Fibroblast of lung (primary cell): ENCODE data around the gene AK8. TPM values are rescaled to one million over a fixed set of nuclear protein-coding genes. Genes with fewer than 3 reads are reported as not detected.
A peak's percentile ranks its signal among the peaks of the same experiment; 100 is the strongest.

ENCODE experiments used
- DNase-seq, 2 donors: peaks; one replicate each; pipeline versions ENCODE4 v3.0.0 to v3.0.0-alpha.2; 2010; ENCODE audit warnings: low read depth in 2 of 2
- H2AFZ ChIP-seq: 2 replicates; pipeline ENCODE4 v1.5.1; 2012; ENCODE audit warnings: low read length, control low read depth, inconsistent platforms
- H3K27ac ChIP-seq: 2 replicates; pipeline ENCODE4 v1.5.1; 2011; ENCODE audit warnings: low read length, control low read depth; ENCODE audit not compliant: insufficient read depth
- H3K27me3 ChIP-seq: 2 replicates; pipeline ENCODE4 v1.5.1; 2011; ENCODE audit warnings: mild to moderate bottlenecking, low read length; ENCODE audit not compliant: control insufficient read depth, insufficient read depth
- H3K36me3 ChIP-seq: 2 replicates; pipeline ENCODE4 v1.5.1; 2011; ENCODE audit warnings: low read length; ENCODE audit not compliant: control insufficient read depth, insufficient read depth
- H3K4me1 ChIP-seq: 2 replicates; pipeline ENCODE4 v1.5.1; 2011; ENCODE audit warnings: low read length; ENCODE audit not compliant: control insufficient read depth, insufficient read depth; ENCODE audit errors: extremely low read depth
- H3K4me2 ChIP-seq: 2 replicates; pipeline ENCODE4 v1.5.1; 2011; ENCODE audit warnings: low read length, control low read depth; ENCODE audit not compliant: insufficient read depth; ENCODE audit errors: extremely low read depth
- H3K4me3 ChIP-seq, 4 experiments: fragments of 200-600 bp in 1 of 4; sonication (generic) in 1 of 4; replicated peaks in 1 of 4; 2 replicates each; pipeline ENCODE4 v1.5.1; 2011 to 2016; ENCODE audit warnings: low read length in 4 of 4, low read depth in 3 of 4, mild to moderate bottlenecking in 3 of 4, control low read depth in 2 of 4, inconsistent platforms in 1 of 4, mixed read lengths in 1 of 4; ENCODE audit not compliant: insufficient read depth in 1 of 4; ENCODE audit errors: control extremely low read depth in 1 of 4
- H3K79me2 ChIP-seq: 2 replicates; pipeline ENCODE4 v1.5.1; 2012; ENCODE audit warnings: mild to moderate bottlenecking, low read length, inconsistent platforms; ENCODE audit not compliant: control insufficient read depth, insufficient read depth
- H3K9ac ChIP-seq: 2 replicates; pipeline ENCODE4 v1.5.1; 2011; ENCODE audit warnings: mild to moderate bottlenecking, low read length, control low read depth; ENCODE audit not compliant: insufficient read depth
- H3K9me3 ChIP-seq: 2 replicates; pipeline ENCODE4 v1.5.1; 2012; ENCODE audit warnings: low read depth, low read length; ENCODE audit not compliant: control insufficient read depth, insufficient read depth
- H4K20me1 ChIP-seq: 2 replicates; pipeline ENCODE4 v1.5.1; 2011; ENCODE audit warnings: low read length; ENCODE audit not compliant: control insufficient read depth, insufficient read depth; ENCODE audit errors: extremely low read depth
- CTCF ChIP-seq, 2 donors: IDR thresholded peaks in 1 of 2; conservative IDR thresholded peaks in 1 of 2; 1 replicate in 1 of 2; 2 replicates in 1 of 2; pipeline ENCODE4 v1.5.1; 2011 to 2012; ENCODE audit warnings: low read length in 2 of 2, control low read depth in 1 of 2, inconsistent platforms in 1 of 2, low read depth in 1 of 2, mild to moderate bottlenecking in 1 of 2
- EZH2 ChIP-seq: IDR thresholded peaks from 2 replicates; pipeline ENCODE4 v1.5.1; 2012; ENCODE audit warnings: low read length, control low read depth, mild to moderate bottlenecking; ENCODE audit errors: missing control alignments
- polyA plus RNA-seq, 2 donors: library from polyadenylated mRNA; depleted of rRNA in 1 of 2; stranded (reverse) in 1 of 2; unstranded in 1 of 2; fragments of >200 nt; gene quantifications; 2 replicates each; pipeline ENCODE4 v1.2.1, GENCODE V29; 2011 to 2012; ENCODE audit warnings: missing spikeins in 1 of 2
- total RNA-seq: library from RNA; depleted of rRNA; stranded (reverse); fragments of >200 nt; gene quantifications from 2 replicates; pipeline ENCODE4 v1.2.1, GENCODE V29; 2014

The AK8 gene
- total and polyA plus RNA-seq, 2 donors (not counting 1 experiment from before 2014, with no cell fraction given), result 0.17 to 0.50 TPM

- Histone ChIP-seq H3K9me3 (no peaks in the 10 kb centered on the region), H3K79me2 (no peaks in the 10 kb centered on the region), H3K27me3 (peaks cover 5% of the 10 kb centered on the region), H2AFZ (no peak overlapping the region), H3K36me3 (no peaks in the 10 kb centered on the region), H3K4me1 (no peaks in the 10 kb centered on the region), H3K4me3 (no peak overlapping the region), H3K27ac (no peak overlapping the region), H4K20me1 (no peaks in the 10 kb centered on the region), H3K4me2 (no peak overlapping the region), H3K9ac (no peak overlapping the region)
- no peak for TF ChIP-seq CTCF (conservative IDR thresholded peaks at IDR 0.05 in 1 of 2, IDR thresholded peaks at IDR 0.05 in 1 of 2; ENCODE audit: low read depth in 1 of 2, low read length in 2 of 2)
- TF ChIP-seq EZH2, result no peak
- DNase-seq, result no peak
These were observed 23.3 kb downstream of the AK8 start for GRCh38 chr9:132854832-132855231.

GRCh38 chr9:132853482-132853881, 24.6 kb downstream of the AK8 start:
- H4K20me1 ChIP-seq, result no peaks in the 10 kb centered on the region

DNA sequence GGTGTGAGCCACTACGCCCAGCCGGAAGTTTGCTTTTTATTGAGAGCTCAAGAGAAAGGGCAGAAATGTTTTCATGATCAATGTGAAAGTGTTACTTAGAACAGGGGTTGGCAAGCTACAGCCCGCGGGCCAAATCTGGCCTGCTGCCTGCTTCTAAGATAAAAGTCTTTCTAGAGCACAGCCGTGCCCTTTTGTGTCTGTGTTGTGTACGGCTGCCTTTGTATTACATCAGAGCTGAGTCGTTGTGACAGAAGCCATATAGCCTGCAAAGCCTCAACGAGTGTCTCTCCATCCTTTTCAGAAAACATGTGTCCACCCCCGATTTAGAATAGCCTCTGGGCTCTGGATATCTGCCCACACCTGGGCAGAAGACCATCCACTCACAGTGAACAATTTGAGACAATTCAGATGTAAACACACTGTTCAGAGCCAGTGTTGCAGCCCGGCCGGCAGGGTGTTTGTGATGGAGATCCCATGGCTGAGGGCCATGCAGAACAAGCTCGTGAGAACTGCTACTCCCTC, 28.8 kb downstream of the AK8 start:
- Histone ChIP-seq H3K4me3 (no peak overlapping the region), H3K9me3 (no peaks in the 10 kb centered on the region), H3K4me1 (no peaks in the 10 kb centered on the region), H3K27ac (no peak overlapping the region), H3K36me3 (no peaks in the 10 kb centered on the region), H3K79me2 (no peaks in the 10 kb centered on the region), H3K4me2 (no peak overlapping the region), H4K20me1 (no peaks in the 10 kb centered on the region), H3K27me3 (no peaks in the 10 kb centered on the region), H2AFZ (no peak overlapping the region), H3K9ac (no peak overlapping the region)
- TF ChIP-seq EZH2 (no peak), CTCF (conservative IDR thresholded peaks at IDR 0.05 in 1 of 2, IDR thresholded peaks at IDR 0.05 in 1 of 2; ENCODE audit: low read depth in 1 of 2, low read length in 2 of 2) (no peak)
- DNase-seq, result peak in 1 of 2 donors; percentile 13

More at GRCh38 chr9:132853482-132853881, 24.6 kb downstream of the AK8 start:
- H3K27ac ChIP-seq, result no peak overlapping the region
- H3K27me3 ChIP-seq, result peaks cover 5% of the 10 kb centered on the region
- no peaks in the 10 kb centered on the region for H3K79me2 ChIP-seq
- no peak overlapping the region for H3K4me3 ChIP-seq
- H3K4me2 ChIP-seq, result no peak overlapping the region
- H3K9me3 ChIP-seq, result no peaks in the 10 kb centered on the region
- TF ChIP-seq CTCF (conservative IDR thresholded peaks at IDR 0.05 in 1 of 2, IDR thresholded peaks at IDR 0.05 in 1 of 2; ENCODE audit: low read depth in 1 of 2, low read length in 2 of 2), result no peak
- TF ChIP-seq EZH2, result no peak
- H2AFZ ChIP-seq, result no peak overlapping the region
- no peak for DNase-seq
- H3K4me1 ChIP-seq, result no peaks in the 10 kb centered on the region
- no peak overlapping the region for H3K9ac ChIP-seq
- no peaks in the 10 kb centered on the region for H3K36me3 ChIP-seq
